AG09319 (cell line): ENCODE data around the gene TRIM3.

Source experiments
- DNase-seq: peaks from one replicate; pipeline ENCODE4 v3.0.0-alpha.2; 2010; ENCODE audit warnings: low read depth; ENCODE audit errors: extremely low read depth
- TF ChIP-seq, protein P1 (sequence below): IDR thresholded peaks from 2 replicates; pipeline ENCODE4 v1.5.1; 2011; ENCODE audit warnings: low read depth, mild to moderate bottlenecking, inconsistent platforms, low read length, moderate library complexity

TRIM3 gene

DNA sequence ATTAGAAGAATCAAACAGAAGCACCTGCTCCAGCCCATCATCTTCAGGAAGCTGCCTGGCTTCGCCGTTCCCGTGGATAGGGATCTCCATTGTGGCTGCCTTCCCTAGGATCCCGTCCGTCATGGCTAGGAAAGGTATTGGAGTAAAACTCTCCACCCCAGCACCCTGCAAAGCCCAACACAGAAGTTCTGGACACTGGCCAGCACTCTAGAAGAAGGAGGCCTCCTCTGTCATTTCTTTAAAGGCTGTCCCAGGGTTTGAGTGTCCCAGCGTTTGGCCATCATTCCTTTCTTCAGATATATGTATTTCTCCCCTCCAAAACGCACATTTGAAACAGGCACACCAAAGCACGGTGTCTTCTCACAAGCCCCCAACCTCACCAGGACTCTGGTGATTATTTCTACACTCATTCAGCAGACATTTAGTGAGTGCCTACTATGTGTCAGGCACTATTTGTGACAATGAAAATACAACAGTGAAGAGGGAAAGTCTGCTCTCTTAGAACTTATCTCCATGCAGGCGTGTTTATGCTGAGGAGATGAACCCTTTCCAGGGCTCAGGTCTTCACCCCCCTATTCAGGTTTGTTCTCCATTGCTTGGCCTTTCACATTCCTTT is 6.7 kb upstream of the TRIM3 start:
- TF ChIP-seq, protein P1, sequence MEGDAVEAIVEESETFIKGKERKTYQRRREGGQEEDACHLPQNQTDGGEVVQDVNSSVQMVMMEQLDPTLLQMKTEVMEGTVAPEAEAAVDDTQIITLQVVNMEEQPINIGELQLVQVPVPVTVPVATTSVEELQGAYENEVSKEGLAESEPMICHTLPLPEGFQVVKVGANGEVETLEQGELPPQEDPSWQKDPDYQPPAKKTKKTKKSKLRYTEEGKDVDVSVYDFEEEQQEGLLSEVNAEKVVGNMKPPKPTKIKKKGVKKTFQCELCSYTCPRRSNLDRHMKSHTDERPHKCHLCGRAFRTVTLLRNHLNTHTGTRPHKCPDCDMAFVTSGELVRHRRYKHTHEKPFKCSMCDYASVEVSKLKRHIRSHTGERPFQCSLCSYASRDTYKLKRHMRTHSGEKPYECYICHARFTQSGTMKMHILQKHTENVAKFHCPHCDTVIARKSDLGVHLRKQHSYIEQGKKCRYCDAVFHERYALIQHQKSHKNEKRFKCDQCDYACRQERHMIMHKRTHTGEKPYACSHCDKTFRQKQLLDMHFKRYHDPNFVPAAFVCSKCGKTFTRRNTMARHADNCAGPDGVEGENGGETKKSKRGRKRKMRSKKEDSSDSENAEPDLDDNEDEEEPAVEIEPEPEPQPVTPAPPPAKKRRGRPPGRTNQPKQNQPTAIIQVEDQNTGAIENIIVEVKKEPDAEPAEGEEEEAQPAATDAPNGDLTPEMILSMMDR = no peak
- no peak for DNase-seq

DNA sequence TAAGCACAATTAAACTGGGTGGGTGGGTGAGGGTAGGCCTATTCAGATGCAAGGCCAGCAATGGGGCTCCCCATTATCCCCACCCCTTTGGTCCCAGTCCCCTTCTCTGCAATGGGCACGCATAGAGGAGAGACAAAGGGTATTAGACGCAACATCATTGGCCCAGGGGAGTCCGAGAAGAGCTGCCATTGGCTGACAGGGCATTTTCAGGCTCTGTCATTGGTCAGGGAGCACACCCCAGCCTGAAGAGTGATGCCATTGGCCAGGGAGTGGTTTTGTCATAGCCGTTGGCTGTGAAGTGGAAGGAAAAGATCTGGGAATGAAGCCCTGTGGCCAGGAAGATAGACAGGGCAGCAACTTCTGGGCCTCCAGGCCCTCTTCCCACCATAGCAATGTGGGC is 2.8 kb upstream of the TRIM3 start:
- DNase-seq = no peak
- TF ChIP-seq, protein P1 = no peak

DNA sequence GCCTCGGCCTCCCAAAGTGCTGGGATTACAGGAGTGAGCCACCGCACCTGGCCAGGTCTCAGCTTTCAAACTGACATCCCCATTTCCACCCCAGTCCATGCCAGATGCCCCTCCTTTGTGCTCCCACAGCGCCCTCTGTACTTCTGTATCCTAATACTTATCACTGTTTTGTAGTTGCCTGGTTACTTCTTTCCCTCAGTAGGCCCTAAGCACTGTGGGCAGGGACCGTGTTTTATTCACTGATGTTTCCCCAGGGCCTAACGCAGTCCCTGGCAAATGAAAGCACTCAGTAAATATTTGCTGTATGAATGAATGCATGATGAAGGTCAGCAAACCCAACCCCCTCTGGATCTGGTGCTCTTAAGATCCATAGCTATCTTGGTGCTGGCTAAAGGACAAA is 2.2 kb upstream of the TRIM3 start:
- TF ChIP-seq, protein P1 = no peak
- no peak for DNase-seq

DNA sequence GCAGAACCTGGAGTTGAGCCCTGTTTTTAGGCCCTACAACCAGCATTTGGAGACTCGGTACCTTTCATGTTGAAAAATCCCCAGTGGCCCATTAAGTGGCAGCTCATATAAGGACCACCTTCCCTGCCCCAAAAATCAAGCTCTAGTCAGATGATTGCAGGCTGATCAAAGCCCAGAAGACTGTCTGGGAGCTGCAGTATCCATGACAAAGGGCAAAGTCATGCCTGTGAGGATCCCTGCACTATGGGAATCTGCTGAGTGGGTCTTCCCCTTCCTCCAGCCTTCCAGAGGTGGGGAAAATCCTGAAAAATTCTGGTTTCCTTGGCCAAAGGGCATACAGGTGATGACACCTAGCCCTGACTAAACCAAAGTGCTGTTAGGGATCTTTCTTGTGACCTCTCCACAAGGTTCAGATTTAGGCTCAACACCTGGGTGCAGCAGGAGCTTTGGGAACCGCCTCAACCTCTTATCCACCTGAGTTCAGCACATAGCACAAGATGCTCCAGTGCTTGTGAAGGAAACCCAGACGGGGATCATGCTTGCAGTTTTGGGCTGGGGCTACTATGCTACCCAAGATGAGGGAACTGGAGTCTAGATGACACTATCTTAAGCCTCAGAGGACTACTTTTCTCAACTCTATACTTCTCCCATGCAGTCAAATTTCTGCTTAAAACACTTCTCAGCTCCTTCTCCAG is 1.2 kb upstream of the TRIM3 start:
- TF ChIP-seq, protein P1 = no peak
- DNase-seq = no peak

DNA sequence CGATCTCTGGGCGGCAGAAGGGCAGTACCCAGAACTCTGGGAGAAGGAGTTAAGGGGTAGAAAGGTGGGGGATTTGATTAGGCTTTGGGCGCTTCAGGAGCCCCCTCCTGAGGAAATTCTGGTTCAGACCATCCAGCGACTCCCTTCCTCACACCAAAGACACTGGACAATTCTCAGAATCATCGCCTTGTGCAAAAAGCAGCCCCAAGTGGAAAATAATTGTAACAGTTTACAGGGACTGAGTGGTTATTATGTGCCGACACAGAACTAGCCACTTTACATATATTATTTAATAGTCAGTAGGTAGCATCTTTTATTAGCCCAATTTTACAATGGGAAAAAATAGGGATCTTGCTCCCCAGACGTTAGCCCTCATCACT is 662 bp upstream of the TRIM3 start:
- TF ChIP-seq, protein P1 = no peak
- no peak for DNase-seq

DNA sequence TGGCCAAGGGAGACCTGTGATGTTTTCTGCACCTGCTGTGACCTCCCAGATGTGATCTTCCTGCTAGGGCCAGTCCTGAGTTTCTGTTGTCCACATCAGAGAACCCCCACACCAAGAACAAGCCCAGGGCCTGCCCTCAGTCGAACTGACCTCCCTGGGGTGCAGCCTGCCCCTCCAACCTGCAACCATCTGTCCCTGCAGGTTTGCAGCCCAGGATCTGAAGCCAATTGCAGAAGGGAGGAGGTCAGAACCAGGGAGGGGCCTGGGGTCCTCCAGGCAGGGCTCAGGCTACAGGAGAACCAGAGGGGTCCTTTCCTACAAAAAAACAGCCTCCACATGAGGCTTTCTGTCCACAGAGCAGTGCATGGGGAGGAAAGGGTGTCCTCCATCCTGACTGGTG is 807 bp downstream of the TRIM3 start:
- TF ChIP-seq, protein P1 = no peak

DNA sequence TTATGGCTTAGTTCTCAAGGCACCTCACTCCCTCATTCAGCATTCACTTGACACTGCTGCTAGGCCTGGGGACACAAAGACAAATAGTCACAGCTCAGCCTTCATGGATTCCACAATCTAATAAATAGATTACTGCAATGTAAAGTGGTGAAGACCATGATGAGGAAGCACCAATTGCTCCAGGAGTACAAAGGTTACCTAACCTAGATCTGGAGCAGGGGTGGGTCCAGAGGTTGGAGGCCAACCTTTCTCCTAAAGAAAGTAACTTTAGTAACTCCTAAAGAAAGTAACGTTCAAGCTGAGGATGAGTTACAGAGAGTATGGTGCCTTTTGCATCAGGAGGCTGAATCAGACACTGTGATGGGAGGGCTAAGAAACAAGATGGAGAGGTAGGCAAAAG is 4.1 kb downstream of the TRIM3 start:
- TF ChIP-seq, protein P1 = no peak
- DNase-seq = no peak

More for the DNA sequence above, 807 bp downstream of the TRIM3 start:
- no peak for DNase-seq
